Measurements from ENCODE around the gene ANKRD6. TPM values are rescaled to one million over a fixed set of nuclear protein-coding genes. Genes with fewer than 3 reads are reported as not detected.
A peak's percentile ranks its signal among the peaks of the same experiment; 100 is the strongest.

ANKRD6 gene
- total and polyA plus RNA-seq, 3 donors from 2014 or later, result 20.9 to 52.8 (median 29.8) TPM

DNA sequence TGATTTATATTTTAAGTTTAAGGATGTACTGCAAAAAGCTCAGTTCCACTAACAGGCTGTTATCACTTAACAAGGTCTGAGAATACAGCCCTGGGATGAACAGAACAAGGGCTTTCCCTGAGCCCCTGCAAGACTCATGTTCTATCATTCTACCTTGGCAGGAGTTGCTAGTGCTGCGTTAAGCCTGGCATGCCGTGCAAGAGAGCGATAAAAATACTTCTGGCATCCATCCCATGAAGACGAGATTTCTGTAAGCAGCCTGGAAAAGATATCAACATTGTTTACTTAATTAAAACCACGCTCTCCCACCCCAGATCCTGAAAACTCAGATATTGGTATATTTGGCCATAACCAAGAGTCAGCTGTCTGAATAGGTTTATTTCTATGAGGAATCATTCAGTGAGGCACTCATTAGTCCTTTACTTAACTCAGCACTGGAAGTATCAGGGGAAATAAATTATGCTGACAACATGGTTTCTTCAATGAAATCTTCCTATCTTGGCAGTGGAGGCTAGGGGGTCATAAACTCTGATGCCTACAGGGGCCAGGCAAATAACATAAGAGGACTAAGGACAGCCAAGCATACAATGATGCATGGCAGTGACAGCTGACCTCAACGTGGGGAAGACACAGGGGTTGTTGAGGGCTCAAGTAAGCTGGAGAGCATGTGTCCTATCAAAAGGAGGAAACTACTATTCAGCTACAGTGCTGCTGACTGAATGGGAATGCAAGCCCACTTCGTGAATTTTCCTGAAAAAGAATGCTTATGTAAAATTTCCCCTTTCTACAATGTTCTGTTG lies 243.2 kb downstream of the ANKRD6 start:
- 41 to 42% methylated on average over 7 of the region's 7 CpGs for WGBS, 2 donors
- Histone ChIP-seq H3K36me3 (ENCODE audit: low read depth, missing control alignments) (no peaks in the 10 kb centered on the region), H3K4me1 (peaks cover 8% of the 10 kb centered on the region), H3K4me3 (no peak overlapping the region), H3K27me3 (no peaks in the 10 kb centered on the region), H3K9me3 (no peaks in the 10 kb centered on the region), H3K27ac (no peak overlapping the region)
- intact Hi-C loops (cut with DNase I; ENCODE audit: low total_unique reads), result no loop called here
- peak; percentile 54 for DNase-seq
- TF ChIP-seq, protein P1, sequence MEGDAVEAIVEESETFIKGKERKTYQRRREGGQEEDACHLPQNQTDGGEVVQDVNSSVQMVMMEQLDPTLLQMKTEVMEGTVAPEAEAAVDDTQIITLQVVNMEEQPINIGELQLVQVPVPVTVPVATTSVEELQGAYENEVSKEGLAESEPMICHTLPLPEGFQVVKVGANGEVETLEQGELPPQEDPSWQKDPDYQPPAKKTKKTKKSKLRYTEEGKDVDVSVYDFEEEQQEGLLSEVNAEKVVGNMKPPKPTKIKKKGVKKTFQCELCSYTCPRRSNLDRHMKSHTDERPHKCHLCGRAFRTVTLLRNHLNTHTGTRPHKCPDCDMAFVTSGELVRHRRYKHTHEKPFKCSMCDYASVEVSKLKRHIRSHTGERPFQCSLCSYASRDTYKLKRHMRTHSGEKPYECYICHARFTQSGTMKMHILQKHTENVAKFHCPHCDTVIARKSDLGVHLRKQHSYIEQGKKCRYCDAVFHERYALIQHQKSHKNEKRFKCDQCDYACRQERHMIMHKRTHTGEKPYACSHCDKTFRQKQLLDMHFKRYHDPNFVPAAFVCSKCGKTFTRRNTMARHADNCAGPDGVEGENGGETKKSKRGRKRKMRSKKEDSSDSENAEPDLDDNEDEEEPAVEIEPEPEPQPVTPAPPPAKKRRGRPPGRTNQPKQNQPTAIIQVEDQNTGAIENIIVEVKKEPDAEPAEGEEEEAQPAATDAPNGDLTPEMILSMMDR (IDR thresholded peaks at IDR 0.05), result no peak
- no peak for TF ChIP-seq POLR2A (IDR thresholded peaks at IDR 0.05)

DNA sequence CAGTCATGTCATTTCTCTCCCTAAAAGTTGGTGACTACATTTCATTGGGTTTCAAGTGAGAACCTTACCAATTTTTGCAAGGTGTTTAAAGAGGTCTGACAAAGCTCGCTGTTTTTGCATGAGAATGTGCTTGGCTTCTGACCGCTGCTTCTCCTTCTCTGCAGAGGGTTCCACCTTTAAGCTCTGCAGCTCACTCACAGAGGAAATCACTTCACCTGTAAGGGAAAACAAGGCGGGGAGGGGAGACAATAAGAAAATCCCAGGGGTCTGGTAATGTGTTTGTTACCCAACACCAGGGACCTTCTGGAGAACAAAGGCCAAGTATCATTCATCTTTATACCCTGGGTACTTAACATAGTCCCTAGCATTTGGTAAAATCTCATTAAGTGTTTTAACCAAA lies 245.6 kb downstream of the ANKRD6 start:
- 89 to 95% methylated on average over 3 of the region's 3 CpGs for WGBS, 2 donors
- DNase-seq, result no peak
- Histone ChIP-seq H3K9me3 (no peaks in the 10 kb centered on the region), H3K4me1 (peaks cover 8% of the 10 kb centered on the region), H3K27me3 (no peaks in the 10 kb centered on the region), H3K27ac (no peak overlapping the region), H3K36me3 (ENCODE audit: low read depth, missing control alignments) (no peaks in the 10 kb centered on the region), H3K4me3 (no peak overlapping the region)
- TF ChIP-seq, protein P1 (IDR thresholded peaks at IDR 0.05), result no peak
- no peak for TF ChIP-seq POLR2A (IDR thresholded peaks at IDR 0.05)
- intact Hi-C loops (cut with DNase I; ENCODE audit: low total_unique reads), result no loop called here

DNA sequence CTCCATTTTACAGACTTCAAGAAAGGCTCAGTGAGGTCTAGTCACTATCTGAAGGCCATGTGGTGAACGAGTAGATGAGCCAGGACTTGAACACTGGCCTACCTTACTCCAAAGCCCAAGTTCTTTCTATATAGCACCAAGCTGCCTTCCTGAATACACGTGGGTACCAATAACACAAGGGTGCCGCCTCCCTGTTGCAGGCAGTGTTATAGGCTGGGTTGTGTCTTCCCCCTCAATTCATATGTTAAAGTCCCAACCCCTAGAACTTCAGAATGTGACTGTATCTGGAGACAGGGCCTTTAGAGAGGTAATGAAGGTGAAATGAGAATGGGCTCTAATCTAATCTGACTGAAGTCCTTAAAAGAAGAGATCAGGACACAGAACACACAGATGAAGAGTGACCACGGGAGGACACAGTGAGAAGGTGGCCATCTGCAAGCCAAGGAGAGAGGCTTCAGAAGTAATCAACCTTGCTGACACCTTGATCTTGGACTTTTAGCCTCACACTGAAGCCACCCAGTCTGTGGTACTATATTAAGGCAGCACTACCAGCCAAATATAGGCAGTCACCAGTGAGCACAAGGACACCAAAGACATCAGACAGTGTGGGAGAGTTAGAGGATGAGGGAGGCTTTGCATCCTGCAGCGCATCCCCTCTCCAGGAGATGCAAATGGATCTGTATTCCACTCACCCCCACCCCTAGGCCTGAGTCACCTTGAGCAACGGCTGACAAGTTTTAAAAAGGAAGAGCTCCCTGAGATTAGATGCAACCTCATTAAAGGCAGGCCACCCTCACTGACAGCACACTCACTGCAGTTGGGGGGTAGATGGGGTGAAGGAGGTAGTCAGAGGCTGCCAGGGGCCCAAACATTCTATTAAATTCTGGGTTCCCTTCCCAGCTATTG lies 246.5 kb downstream of the ANKRD6 start:
- no peak for TF ChIP-seq POLR2A (IDR thresholded peaks at IDR 0.05)
- TF ChIP-seq, protein P1 (IDR thresholded peaks at IDR 0.05), result no peak
- Histone ChIP-seq H3K36me3 (ENCODE audit: low read depth, missing control alignments) (no peaks in the 10 kb centered on the region), H3K27ac (no peak overlapping the region), H3K9me3 (no peaks in the 10 kb centered on the region), H3K4me1 (peaks cover 8% of the 10 kb centered on the region), H3K27me3 (no peaks in the 10 kb centered on the region), H3K4me3 (no peak overlapping the region)
- no peak for DNase-seq
- 78 to 81% methylated on average over 5 to 6 of the region's 6 CpGs for WGBS, 2 donors
- intact Hi-C loops (cut with DNase I; ENCODE audit: low total_unique reads), result no loop called here

DNA sequence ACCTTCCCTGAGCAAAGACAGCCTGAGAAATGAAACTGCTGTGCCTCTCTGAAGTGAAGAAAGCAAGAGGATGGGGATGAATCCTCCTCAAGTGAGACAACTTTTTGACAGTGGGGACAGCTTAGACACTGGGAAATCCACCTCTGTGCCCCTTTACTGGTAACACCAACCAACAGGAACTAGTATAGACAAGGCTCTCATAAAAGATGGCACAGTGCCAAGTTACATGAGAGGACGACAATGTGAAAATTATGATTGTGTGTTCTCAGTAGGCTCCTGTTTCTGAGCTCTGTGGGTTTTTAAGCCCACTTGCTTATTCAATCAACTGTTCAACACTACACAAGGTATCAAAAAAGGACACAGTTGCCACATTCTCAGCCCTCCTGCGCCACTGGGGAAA lies 247.2 kb downstream of the ANKRD6 start:
- DNase-seq, result no peak
- peaks cover 8% of the 10 kb centered on the region for H3K4me1 ChIP-seq
- TF ChIP-seq, protein P1 (IDR thresholded peaks at IDR 0.05), result no peak
- TF ChIP-seq POLR2A (IDR thresholded peaks at IDR 0.05), result no peak
- no peaks in the 10 kb centered on the region for H3K27me3 ChIP-seq
- WGBS, 2 donors, result 79 to 84% methylated on average over 2 of the region's 2 CpGs
- H3K4me3 ChIP-seq, result no peak overlapping the region
- intact Hi-C loops (cut with DNase I; ENCODE audit: low total_unique reads), result no loop called here
- no peaks in the 10 kb centered on the region for H3K36me3 ChIP-seq (ENCODE audit: low read depth, missing control alignments)
- no peaks in the 10 kb centered on the region for H3K9me3 ChIP-seq
- no peak overlapping the region for H3K27ac ChIP-seq
